HepG2 (cell line): ENCODE results near the gene ZNRF3. TPM values are rescaled to one million over a fixed set of nuclear protein-coding genes. Genes with fewer than 3 reads are reported as not detected.

ENCODE experiments used
- ARNTL ChIP-seq: sonication (generic); formaldehyde crosslinking; IDR thresholded peaks from 2 replicates; pipeline ENCODE4 v1.4.0; 2020; ENCODE audit warnings: mild to moderate bottlenecking, missing genetic modification reagents
- ATAD3A ChIP-seq: sonication (generic); formaldehyde crosslinking; IDR thresholded peaks from 2 replicates; pipeline ENCODE4 v1.4.0; 2020; ENCODE audit warnings: missing genetic modification reagents
- ATF7-NPFF ChIP-seq: sonication (generic); formaldehyde crosslinking; IDR thresholded peaks from 2 replicates; pipeline ENCODE4 v1.8.1; 2023; ENCODE audit warnings: mild to moderate bottlenecking, low read depth, missing genetic modification reagents, moderate library complexity
- EHMT2 ChIP-seq: fragments of 200-600 bp; sonication (generic); IDR thresholded peaks from 2 replicates; pipeline ENCODE4 v1.7.0; 2017; ENCODE audit warnings: antibody characterized with exemption, low read depth, low read length, borderline replicate concordance
- GABPA ChIP-seq, 2 experiments: IDR thresholded peaks; 2 replicates each; pipeline ENCODE4 v1.6.1; 2011 to 2016; ENCODE audit warnings: low read depth in 2 of 2, low read length in 1 of 2, missing biosample characterization in 1 of 2, missing genetic modification characterization in 1 of 2
- KAT7 ChIP-seq: IDR thresholded peaks from 2 replicates; pipeline ENCODE4 v1.6.1; 2018; ENCODE audit warnings: borderline replicate concordance, missing compliant biosample characterization
- KDM1A ChIP-seq: IDR thresholded peaks from 2 replicates; pipeline ENCODE4 v1.6.1; 2016; ENCODE audit warnings: missing compliant biosample characterization
- KDM2A ChIP-seq: sonication (generic); formaldehyde crosslinking; IDR thresholded peaks from 2 replicates; pipeline ENCODE4 v1.4.0; 2020; ENCODE audit warnings: low read depth, missing genetic modification reagents, borderline replicate concordance
- NPAS2 ChIP-seq: sonication (generic); formaldehyde crosslinking; IDR thresholded peaks from 2 replicates; pipeline ENCODE4 v1.8.0; 2022; ENCODE audit warnings: mild to moderate bottlenecking, missing genetic modification reagents, borderline replicate concordance
- RARA ChIP-seq: IDR thresholded peaks from 2 replicates; pipeline ENCODE4 v1.6.1; 2016; ENCODE audit warnings: missing genetic modification reagents, missing compliant biosample characterization
- REPIN1 ChIP-seq: sonication (generic); formaldehyde crosslinking; IDR thresholded peaks from 2 replicates; pipeline ENCODE4 v1.8.0; 2022; ENCODE audit warnings: missing genetic modification reagents, low read depth, mild to moderate bottlenecking, borderline replicate concordance
- RFX5 ChIP-seq: IDR thresholded peaks from 2 replicates; pipeline ENCODE4 v1.6.1; 2011; ENCODE audit warnings: low read depth, low read length, improper control_type of control experiment
- RXRB ChIP-seq: IDR thresholded peaks from 2 replicates; pipeline ENCODE4 v1.6.1; 2016; ENCODE audit warnings: borderline replicate concordance, missing genetic modification reagents, missing compliant biosample characterization
- SRSF4 ChIP-seq: fragments of 200-400 bp; formaldehyde crosslinking; IDR thresholded peaks from one replicate; pipeline ENCODE4 v1.6.1; 2018; ENCODE audit warnings: mild to moderate bottlenecking, low read depth, low read length, moderate library complexity; ENCODE audit not compliant: poor library complexity, severe bottlenecking
- XRCC5 ChIP-seq: fragments of 200-400 bp; formaldehyde crosslinking; optimal IDR thresholded peaks from 2 replicates; pipeline ENCODE3; 2017; ENCODE audit warnings: mild to moderate bottlenecking, low read length
- ZBTB7B ChIP-seq: sonication (generic); formaldehyde crosslinking; IDR thresholded peaks from 2 replicates; pipeline ENCODE4 v1.4.0; 2020; ENCODE audit warnings: missing genetic modification reagents
- ZMYM2 ChIP-seq: sonication (generic); formaldehyde crosslinking; IDR thresholded peaks from 2 replicates; pipeline ENCODE4 v1.8.0; 2022; ENCODE audit warnings: mild to moderate bottlenecking, missing genetic modification reagents
- ZNF207 ChIP-seq: fragments of 450-650 bp; IDR thresholded peaks from 2 replicates; pipeline ENCODE4 v1.6.1; 2016; ENCODE audit warnings: antibody characterized with exemption, borderline replicate concordance
- ZNF768 ChIP-seq: sonication (generic); formaldehyde crosslinking; IDR thresholded peaks from 2 replicates; pipeline ENCODE4 v1.4.0; 2020; ENCODE audit warnings: missing genetic modification reagents
- polyA plus RNA-seq, 8 experiments: library from polyadenylated mRNA; depleted of rRNA in 3 of 8; stranded (reverse) in 7 of 8; unstranded in 1 of 8; fragments of >200 nt; fragmentation: Illumina TruSeq in 4 of 8; extraction: Trizol in 4 of 8; gene quantifications; 2 replicates each; pipeline versions ENCODE4 v1.2.1 to v1.2.3, GENCODE V29; 2011 to 2016; ENCODE audit warnings: low read depth in 4 of 8, missing spikeins in 1 of 8, mixed read lengths in 1 of 8; ENCODE audit not compliant: insufficient read depth in 1 of 8
- total RNA-seq, 5 experiments: library from RNA; depleted of rRNA; stranded (reverse); fragments of >200 nt; fragmentation: Illumina TruSeq; extraction: Trizol; gene quantifications; 2 replicates each; pipeline ENCODE4 v1.2.3, GENCODE V29; 2016; ENCODE audit warnings: low read depth in 1 of 5
- TF ChIP-seq, protein P1 (sequence below): sonication (generic); formaldehyde crosslinking; IDR thresholded peaks from 2 replicates; pipeline ENCODE4 v1.4.0; 2020; ENCODE audit warnings: missing genetic modification reagents
- TF ChIP-seq, protein P2 (sequence below): sonication (generic); formaldehyde crosslinking; IDR thresholded peaks from 2 replicates; pipeline ENCODE4 v1.8.0; 2022; ENCODE audit warnings: mild to moderate bottlenecking, missing genetic modification reagents
- TF ChIP-seq, protein P3 (sequence below): sonication (generic); formaldehyde crosslinking; IDR thresholded peaks from 2 replicates; pipeline ENCODE4 v1.4.0; 2020; ENCODE audit warnings: missing genetic modification reagents
- TF ChIP-seq, protein P4 (sequence below): sonication (generic); formaldehyde crosslinking; IDR thresholded peaks from 2 replicates; pipeline ENCODE4 v1.4.0; 2020; ENCODE audit warnings: mild to moderate bottlenecking, missing genetic modification reagents

The ZNRF3 gene
- total and polyA plus RNA-seq, 2 of the 13 experiments (the other 11 are each of a cell fraction or from before 2014, with no cell fraction given): 20.3 to 36.7 TPM

DNA sequence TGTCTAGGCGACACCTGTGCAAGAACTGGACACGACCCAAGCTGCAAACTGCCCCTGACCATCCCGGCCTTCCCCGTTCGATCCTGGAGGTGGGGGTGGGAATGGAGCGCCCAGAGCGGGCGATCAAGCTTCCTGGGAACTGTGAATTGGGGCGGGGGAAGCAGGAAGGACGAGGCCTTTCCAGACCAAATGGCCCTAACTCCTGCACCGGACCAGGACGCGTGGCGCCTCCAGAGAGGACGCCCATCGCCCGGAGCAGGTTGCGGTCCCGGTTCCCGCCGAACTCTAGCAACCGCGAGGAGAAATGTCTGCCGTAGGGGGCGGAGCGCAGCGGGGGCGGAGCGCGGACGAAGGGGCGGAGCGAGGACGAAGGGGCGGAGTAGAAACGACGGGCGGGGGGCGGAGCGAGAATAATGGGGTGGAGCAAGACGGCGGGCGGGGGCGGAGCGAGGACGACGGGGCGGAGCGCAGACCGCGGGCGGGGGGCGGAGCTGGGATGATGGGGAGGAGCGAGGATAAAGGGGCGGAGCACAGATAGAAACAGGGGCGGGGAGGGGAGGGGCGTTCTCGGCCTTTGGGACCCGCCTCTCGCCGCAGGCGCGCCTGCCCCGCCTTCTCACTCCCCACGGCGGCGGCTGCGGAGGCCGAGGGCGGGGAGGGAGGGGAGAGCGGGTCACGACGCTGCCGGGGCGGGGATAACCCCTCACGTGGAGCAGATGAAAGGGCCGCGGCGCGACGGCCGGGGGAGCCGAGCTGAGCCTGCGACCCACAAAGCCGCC lies at the start of gene ZNRF3 (continued):
- TF ChIP-seq, protein P1, sequence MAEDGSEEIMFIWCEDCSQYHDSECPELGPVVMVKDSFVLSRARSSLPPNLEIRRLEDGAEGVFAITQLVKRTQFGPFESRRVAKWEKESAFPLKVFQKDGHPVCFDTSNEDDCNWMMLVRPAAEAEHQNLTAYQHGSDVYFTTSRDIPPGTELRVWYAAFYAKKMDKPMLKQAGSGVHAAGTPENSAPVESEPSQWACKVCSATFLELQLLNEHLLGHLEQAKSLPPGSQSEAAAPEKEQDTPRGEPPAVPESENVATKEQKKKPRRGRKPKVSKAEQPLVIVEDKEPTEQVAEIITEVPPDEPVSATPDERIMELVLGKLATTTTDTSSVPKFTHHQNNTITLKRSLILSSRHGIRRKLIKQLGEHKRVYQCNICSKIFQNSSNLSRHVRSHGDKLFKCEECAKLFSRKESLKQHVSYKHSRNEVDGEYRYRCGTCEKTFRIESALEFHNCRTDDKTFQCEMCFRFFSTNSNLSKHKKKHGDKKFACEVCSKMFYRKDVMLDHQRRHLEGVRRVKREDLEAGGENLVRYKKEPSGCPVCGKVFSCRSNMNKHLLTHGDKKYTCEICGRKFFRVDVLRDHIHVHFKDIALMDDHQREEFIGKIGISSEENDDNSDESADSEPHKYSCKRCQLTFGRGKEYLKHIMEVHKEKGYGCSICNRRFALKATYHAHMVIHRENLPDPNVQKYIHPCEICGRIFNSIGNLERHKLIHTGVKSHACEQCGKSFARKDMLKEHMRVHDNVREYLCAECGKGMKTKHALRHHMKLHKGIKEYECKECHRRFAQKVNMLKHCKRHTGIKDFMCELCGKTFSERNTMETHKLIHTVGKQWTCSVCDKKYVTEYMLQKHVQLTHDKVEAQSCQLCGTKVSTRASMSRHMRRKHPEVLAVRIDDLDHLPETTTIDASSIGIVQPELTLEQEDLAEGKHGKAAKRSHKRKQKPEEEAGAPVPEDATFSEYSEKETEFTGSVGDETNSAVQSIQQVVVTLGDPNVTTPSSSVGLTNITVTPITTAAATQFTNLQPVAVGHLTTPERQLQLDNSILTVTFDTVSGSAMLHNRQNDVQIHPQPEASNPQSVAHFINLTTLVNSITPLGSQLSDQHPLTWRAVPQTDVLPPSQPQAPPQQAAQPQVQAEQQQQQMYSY (CRISPR knock-in tag): no peak; the same call in 1 of the 2 replicates
- TF ChIP-seq ZNF768 (CRISPR knock-in tag) (peak; percentile 27; the same call in 1 of the 2 replicates), RXRB (CRISPR knock-in tag) (peak; percentile 21; the same call in 1 of the 2 replicates), XRCC5 (no peak), SRSF4 (no peak), ARNTL (CRISPR knock-in tag) (peak; percentile 92), RFX5 (no peak), KAT7 (CRISPR knock-in tag) (peak; percentile 75; the same call in 1 of the 2 replicates), REPIN1 (peak; percentile 61; the same call in 1 of the 2 replicates), EHMT2 (no peak), ATAD3A (CRISPR knock-in tag) (no peak), NPAS2 (CRISPR knock-in tag) (no peak), KDM2A (CRISPR knock-in tag) (peak; percentile 88), GABPA (IDR thresholded peaks at IDR 0.05; ENCODE audit: low read depth, low read length) (no peak), GABPA (CRISPR knock-in tag; IDR thresholded peaks at IDR 0.05; ENCODE audit: low read depth) (no peak), ATF7-NPFF (CRISPR knock-in tag) (no peak; the same call in 1 of the 2 replicates), ZMYM2 (CRISPR knock-in tag) (no peak), ZNF207 (no peak), ZBTB7B (CRISPR knock-in tag) (0 out of 2 replicates have a peak, but pooled peaks have one; percentile 11), RARA (peak; percentile 85), KDM1A (CRISPR knock-in tag) (no peak)
- TF ChIP-seq, protein P2, sequence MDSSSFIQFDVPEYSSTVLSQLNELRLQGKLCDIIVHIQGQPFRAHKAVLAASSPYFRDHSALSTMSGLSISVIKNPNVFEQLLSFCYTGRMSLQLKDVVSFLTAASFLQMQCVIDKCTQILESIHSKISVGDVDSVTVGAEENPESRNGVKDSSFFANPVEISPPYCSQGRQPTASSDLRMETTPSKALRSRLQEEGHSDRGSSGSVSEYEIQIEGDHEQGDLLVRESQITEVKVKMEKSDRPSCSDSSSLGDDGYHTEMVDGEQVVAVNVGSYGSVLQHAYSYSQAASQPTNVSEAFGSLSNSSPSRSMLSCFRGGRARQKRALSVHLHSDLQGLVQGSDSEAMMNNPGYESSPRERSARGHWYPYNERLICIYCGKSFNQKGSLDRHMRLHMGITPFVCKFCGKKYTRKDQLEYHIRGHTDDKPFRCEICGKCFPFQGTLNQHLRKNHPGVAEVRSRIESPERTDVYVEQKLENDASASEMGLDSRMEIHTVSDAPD (CRISPR knock-in tag): no peak
- TF ChIP-seq, protein P3, sequence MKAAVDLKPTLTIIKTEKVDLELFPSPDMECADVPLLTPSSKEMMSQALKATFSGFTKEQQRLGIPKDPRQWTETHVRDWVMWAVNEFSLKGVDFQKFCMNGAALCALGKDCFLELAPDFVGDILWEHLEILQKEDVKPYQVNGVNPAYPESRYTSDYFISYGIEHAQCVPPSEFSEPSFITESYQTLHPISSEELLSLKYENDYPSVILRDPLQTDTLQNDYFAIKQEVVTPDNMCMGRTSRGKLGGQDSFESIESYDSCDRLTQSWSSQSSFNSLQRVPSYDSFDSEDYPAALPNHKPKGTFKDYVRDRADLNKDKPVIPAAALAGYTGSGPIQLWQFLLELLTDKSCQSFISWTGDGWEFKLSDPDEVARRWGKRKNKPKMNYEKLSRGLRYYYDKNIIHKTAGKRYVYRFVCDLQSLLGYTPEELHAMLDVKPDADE (CRISPR knock-in tag): no peak
- TF ChIP-seq, protein P4, sequence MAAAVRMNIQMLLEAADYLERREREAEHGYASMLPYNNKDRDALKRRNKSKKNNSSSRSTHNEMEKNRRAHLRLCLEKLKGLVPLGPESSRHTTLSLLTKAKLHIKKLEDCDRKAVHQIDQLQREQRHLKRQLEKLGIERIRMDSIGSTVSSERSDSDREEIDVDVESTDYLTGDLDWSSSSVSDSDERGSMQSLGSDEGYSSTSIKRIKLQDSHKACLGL (CRISPR knock-in tag): peak; percentile 56; the same call in 1 of the 2 replicates
